ENCODE measurements around the gene NCAM1.

GRCh38 chr11:112993808-112994207 lies 32.6 kb downstream of the NCAM1 start:
- TF ChIP-seq CTCF (conservative IDR thresholded peaks at IDR 0.05; ENCODE audit: low read depth in 2 of 2) (no peak), EZH2 (IDR thresholded peaks at IDR 0.05; ENCODE audit: low read depth, unreplicated experiment) (no peak), REST (IDR thresholded peaks at IDR 0.05; ENCODE audit: unreplicated experiment) (no peak), POLR2AphosphoS5 (IDR thresholded peaks at IDR 0.05; ENCODE audit: low read depth) (no peak), JUNB (IDR thresholded peaks at IDR 0.05; ENCODE audit: unreplicated experiment) (no peak), ZNF462 (CRISPR knock-in tag; IDR thresholded peaks at IDR 0.05) (no peak), ETS1 (IDR thresholded peaks at IDR 0.05) (no peak), CREB1 (CRISPR knock-in tag; IDR thresholded peaks at IDR 0.05; ENCODE audit: low read depth) (no peak)
